Activated T-cell treated with anti-CD3 and anti-CD28 coated beads, Interleukin-2, amount 50 U/mL, for 72 hours (primary cell): ENCODE results near the gene COASY. TPM values are rescaled to one million over a fixed set of nuclear protein-coding genes. Genes with fewer than 3 reads are reported as not detected.
"Not testable (repeated sequence)": the region's sequence is repeated elsewhere in the genome, so short reads cannot be mapped to it uniquely, and the experiment has no call there.

Experiments used
- ATAC-seq, 2 donors: fragments of 150-1000 bp; cut with Tn5 transposase; replicated peaks in 1 of 2; 2 replicates each; pipeline ENCODE4 v1.10.0; 2021; ENCODE audit warnings: moderate library complexity in 2 of 2, mild to moderate bottlenecking in 1 of 2
- DNase-seq, 2 donors: peaks; one replicate each; pipeline ENCODE4 v3.0.0; 2021 to 2022; ENCODE audit warnings: mixed read lengths in 1 of 2
- H3K27ac Mint-ChIP-seq: one replicate; pipeline ENCODE4 v1.8.0; 2022; ENCODE audit warnings: mild to moderate bottlenecking, moderate library complexity, mixed read lengths
- H3K27me3 Mint-ChIP-seq: one replicate; pipeline ENCODE4 v1.8.0; 2022; ENCODE audit warnings: low read depth, mixed read lengths
- H3K36me3 Mint-ChIP-seq, 2 donors: one replicate each; pipeline ENCODE4 v1.8.0; 2022; ENCODE audit warnings: mixed read lengths in 2 of 2, mild to moderate bottlenecking in 1 of 2; ENCODE audit not compliant: insufficient read depth in 2 of 2
- H3K4me1 Mint-ChIP-seq: one replicate; pipeline ENCODE4 v1.8.0; 2022; ENCODE audit warnings: low read depth, mixed read lengths
- H3K4me3 Mint-ChIP-seq, 2 donors: one replicate each; pipeline ENCODE4 v1.8.0; 2022; ENCODE audit warnings: mild to moderate bottlenecking in 2 of 2, mixed read lengths in 2 of 2, moderate library complexity in 2 of 2
- H3K9me3 Mint-ChIP-seq, 2 donors: one replicate each; pipeline ENCODE4 v1.8.0; 2022; ENCODE audit warnings: mixed read lengths in 2 of 2
- total RNA-seq, 2 donors: library from RNA; stranded (reverse); gene quantifications; one replicate each; pipeline ENCODE4 v1.2.3, GENCODE V29; 2022

The COASY gene
- total RNA-seq, 2 donors from 2014 or later = 98.2 to 98.5 TPM

GRCh38 chr17:42548993-42549755 is 12.8 kb upstream of the COASY start:
- Mint-ChIP-seq H3K9me3 (no peaks in the 10 kb centered on the region), H3K27me3 (no peaks in the 10 kb centered on the region), H3K4me3 (peak overlapping the region; percentile 35 to 56), H3K27ac (no peak overlapping the region), H3K4me1 (peaks cover 22% of the 10 kb centered on the region), H3K36me3 (no peaks in the 10 kb centered on the region)
- no peak for ATAC-seq
- DNase-seq = no peak

DNA sequence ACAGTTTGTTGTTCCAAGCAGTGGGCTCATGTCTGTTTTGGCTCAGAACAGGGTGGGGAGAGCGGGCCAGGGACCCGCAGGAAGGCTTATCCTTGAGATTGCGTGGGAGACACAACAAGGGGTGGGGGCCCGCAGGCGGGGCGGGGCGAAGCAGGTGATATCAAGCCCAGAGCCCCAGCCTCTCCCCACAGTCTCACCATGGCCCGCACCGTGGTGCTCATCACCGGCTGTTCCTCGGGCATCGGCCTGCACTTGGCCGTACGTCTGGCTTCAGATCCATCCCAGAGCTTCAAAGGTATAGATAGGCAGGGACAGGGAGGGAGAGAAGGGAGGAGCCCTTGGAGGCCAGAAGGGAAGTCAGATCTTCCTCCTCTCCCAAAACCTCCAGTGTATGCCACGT is 9.2 kb upstream of the COASY start, which contains the start of gene HSD17B1:
Gene HSD17B1, plus strand, starts transcription at position 188 of the 400 bp plus-strand sequence. Its CDS starts 11 bp downstream, at position 199.
- DNase-seq, ATAC-seq, H3K27me3 Mint-ChIP-seq, H3K9me3 Mint-ChIP-seq, H3K36me3 Mint-ChIP-seq, H3K27ac Mint-ChIP-seq: not testable (repeated sequence)
- peak within 1 kb of the TSS; percentile 88 to 94 for H3K4me3 Mint-ChIP-seq
- peaks cover 30% of the 10 kb centered on the region for H3K4me1 Mint-ChIP-seq

GRCh38 chr17:42553161-42553818 is 8.7 kb upstream of the COASY start:
- no peaks in the 10 kb centered on the region for H3K27me3 Mint-ChIP-seq
- H3K27ac Mint-ChIP-seq = no peak overlapping the region
- H3K9me3 Mint-ChIP-seq = no peaks in the 10 kb centered on the region
- no peak for DNase-seq
- peak overlapping the region; percentile 88 to 94 for H3K4me3 Mint-ChIP-seq
- H3K4me1 Mint-ChIP-seq = peaks cover 30% of the 10 kb centered on the region
- no peak for ATAC-seq
- no peaks in the 10 kb centered on the region for H3K36me3 Mint-ChIP-seq

- peaks cover 27% of the 10 kb centered on the region for H3K4me1 Mint-ChIP-seq
- peak overlapping the region; percentile 88 to 94 for H3K4me3 Mint-ChIP-seq
- H3K27me3 Mint-ChIP-seq = no peaks in the 10 kb centered on the region
- no peaks in the 10 kb centered on the region for H3K36me3 Mint-ChIP-seq
- DNase-seq (peak in 1 of 2 donors; percentile 16), ATAC-seq (no peak)
- no peaks in the 10 kb centered on the region for H3K9me3 Mint-ChIP-seq
- H3K27ac Mint-ChIP-seq = no peak overlapping the region
These were observed 8.1 kb upstream of the COASY start for GRCh38 chr17:42553866-42554249.

- H3K9me3 Mint-ChIP-seq = no peaks in the 10 kb centered on the region
- peak; percentile 90 to 91 for ATAC-seq
These were observed 7.5 kb upstream of the COASY start for GRCh38 chr17:42554250-42555121.

DNA sequence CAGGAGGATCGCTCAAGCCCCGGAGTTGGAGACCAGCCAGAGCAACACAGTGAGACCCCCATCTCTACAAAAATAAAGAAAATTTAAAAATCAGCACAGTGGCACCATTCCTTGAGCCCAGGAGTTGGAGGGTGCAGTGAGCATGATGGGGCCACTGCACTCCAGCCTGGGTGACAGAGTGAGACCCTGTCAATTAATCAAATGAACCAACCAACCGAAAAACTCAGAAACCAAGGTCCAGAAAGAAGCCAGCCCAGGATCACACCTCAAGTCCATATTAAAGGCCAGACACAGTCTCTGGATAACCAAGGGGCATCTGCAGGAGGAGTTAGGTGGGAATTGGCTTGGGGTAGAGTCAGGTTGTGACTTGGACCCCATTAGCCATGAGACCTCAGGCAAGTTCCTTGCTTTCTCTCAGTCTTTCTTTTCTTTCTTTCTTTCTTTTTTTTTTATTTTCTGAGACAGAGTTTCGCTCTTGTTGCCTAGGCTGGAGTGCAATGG is 6.8 kb upstream of the COASY start:
- DNase-seq (no peak), ATAC-seq (peak; percentile 1 to 2)
- Mint-ChIP-seq H3K9me3 (no peaks in the 10 kb centered on the region), H3K27me3 (no peaks in the 10 kb centered on the region), H3K4me3 (peak overlapping the region; percentile 88 to 94), H3K4me1 (peaks cover 21% of the 10 kb centered on the region), H3K36me3 (no peaks in the 10 kb centered on the region), H3K27ac (peak overlapping the region; percentile 90)

More at GRCh38 chr17:42554250-42555121, 7.5 kb upstream of the COASY start:
- Mint-ChIP-seq H3K27me3 (no peaks in the 10 kb centered on the region), H3K27ac (peak overlapping the region; percentile 90), H3K4me1 (peaks cover 21% of the 10 kb centered on the region), H3K36me3 (no peaks in the 10 kb centered on the region), H3K4me3 (peak overlapping the region; percentile 88 to 94)
- DNase-seq = peak; percentile 84 to 89

DNA sequence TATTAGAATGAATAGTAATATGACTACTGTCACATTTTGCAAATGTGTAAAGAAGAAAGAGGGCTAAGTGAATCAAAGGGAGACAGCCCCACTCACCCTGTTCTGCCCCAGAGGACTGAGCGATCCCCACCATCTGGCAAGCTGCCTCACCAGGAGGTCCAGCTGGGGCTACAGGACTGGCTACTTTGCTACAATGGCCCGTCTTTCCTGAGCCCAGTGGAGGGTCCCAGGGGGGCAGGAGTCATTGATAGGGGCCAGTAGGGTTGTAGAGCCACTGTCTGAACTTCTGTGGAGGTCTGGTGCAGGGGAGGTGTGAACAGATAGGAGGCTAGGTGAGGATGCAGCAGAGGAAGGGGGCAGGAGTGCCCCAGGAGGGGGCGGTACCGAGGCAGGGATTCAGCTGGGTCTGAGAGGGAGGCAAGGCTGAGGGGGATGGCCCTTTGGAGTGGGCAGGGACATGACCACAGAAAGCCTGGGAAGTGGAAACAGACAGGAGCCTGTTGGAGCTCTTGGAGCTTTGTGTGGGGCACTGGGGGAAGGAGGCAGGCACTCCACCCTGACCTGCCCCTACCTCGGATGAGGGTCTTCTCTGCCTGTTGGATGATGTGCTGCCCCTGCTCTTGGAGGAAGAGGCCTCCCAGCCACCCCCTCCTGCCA is 5.9 kb upstream of the COASY start:
- not testable (repeated sequence) for H3K36me3 Mint-ChIP-seq, H3K9me3 Mint-ChIP-seq, H3K27me3 Mint-ChIP-seq, DNase-seq, H3K27ac Mint-ChIP-seq
- Mint-ChIP-seq H3K4me1 (peaks cover 22% of the 10 kb centered on the region), H3K4me3 (peak overlapping the region; percentile 88 to 94)
- peak in 1 of 2 donors; percentile 17 for ATAC-seq

DNA sequence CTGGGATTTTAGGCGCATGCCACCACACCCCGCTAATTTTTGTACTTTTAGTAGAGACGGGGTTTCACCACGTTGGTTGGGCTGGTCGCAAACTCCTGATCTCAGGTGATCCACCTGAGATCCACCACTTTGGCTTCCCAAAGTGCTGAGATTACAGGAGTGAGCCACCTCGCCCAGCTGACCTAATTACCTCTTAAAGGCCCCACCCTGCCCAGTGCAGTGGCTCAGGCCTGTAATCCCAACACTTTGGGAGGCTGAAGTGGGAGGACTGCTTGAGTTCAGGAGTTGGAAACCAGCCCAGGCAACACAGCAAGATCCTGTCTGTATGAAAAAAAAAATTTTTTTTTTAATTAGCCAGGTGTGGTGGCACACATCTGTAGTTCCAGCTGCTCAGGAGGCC is 2.9 kb upstream of the COASY start:
- peaks cover 1 to 2% of the 10 kb centered on the region in 2 donors for H3K36me3 Mint-ChIP-seq
- H3K27ac Mint-ChIP-seq = no peak overlapping the region
- H3K9me3 Mint-ChIP-seq = no peaks in the 10 kb centered on the region
- H3K4me3 Mint-ChIP-seq = no peak overlapping the region
- H3K27me3 Mint-ChIP-seq = no peaks in the 10 kb centered on the region
- ATAC-seq = no peak
- H3K4me1 Mint-ChIP-seq = peaks cover 39% of the 10 kb centered on the region
- DNase-seq = no peak

DNA sequence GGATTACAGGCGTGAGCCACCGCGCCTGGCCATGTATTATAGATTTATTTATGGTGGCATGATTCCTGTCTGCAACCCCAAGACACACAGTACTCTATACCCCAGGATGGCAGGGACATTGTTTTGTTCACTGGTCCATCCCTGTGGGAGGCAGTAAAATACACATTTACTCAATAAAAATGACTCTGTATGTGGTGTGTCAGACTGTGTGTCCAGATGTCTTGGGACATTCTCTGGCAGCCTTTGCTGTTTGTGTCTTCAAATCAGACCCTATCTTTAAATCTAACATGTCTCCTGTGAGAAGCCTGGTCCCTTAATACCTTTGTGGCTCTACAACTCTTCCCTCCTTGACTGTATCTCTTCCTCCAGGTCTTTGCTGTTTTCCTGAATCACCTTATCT is 1.7 kb upstream of the COASY start:
- H3K4me3 Mint-ChIP-seq = peak overlapping the region; percentile 66 to 92
- ATAC-seq (no peak), DNase-seq (no peak)
- no peaks in the 10 kb centered on the region for H3K27me3 Mint-ChIP-seq
- H3K36me3 Mint-ChIP-seq = peaks cover 1 to 2% of the 10 kb centered on the region in 2 donors
- H3K4me1 Mint-ChIP-seq = peaks cover 44% of the 10 kb centered on the region
- H3K9me3 Mint-ChIP-seq = no peaks in the 10 kb centered on the region
- peak overlapping the region; percentile 22 for H3K27ac Mint-ChIP-seq

GRCh38 chr17:42562388-42563142 is 617 bp downstream of the COASY start:
- ATAC-seq (peak; percentile 10 to 14), DNase-seq (peak; percentile 32 to 39)
- Mint-ChIP-seq H3K36me3 (peaks cover 1 to 5% of the 10 kb centered on the region in 2 donors), H3K4me3 (peak overlapping the region; percentile 92), H3K27ac (peak overlapping the region; percentile 91), H3K4me1 (peaks cover 44% of the 10 kb centered on the region), H3K9me3 (no peaks in the 10 kb centered on the region), H3K27me3 (no peaks in the 10 kb centered on the region)

- Mint-ChIP-seq H3K36me3 (peaks cover 3 to 8% of the 10 kb centered on the region in 2 donors), H3K9me3 (no peaks in the 10 kb centered on the region), H3K4me3 (peak overlapping the region; percentile 92), H3K27ac (peak overlapping the region; percentile 24), H3K27me3 (no peaks in the 10 kb centered on the region), H3K4me1 (peaks cover 49% of the 10 kb centered on the region)
- ATAC-seq (no peak), DNase-seq (no peak)
These were observed 1.2 kb downstream of the COASY start for GRCh38 chr17:42563143-42563509.

GRCh38 chr17:42563543-42563942 is 1.6 kb downstream of the COASY start:
- Mint-ChIP-seq H3K27me3 (no peaks in the 10 kb centered on the region), H3K4me3 (peak overlapping the region; percentile 92), H3K36me3 (peaks cover 3 to 8% of the 10 kb centered on the region in 2 donors), H3K4me1 (peaks cover 51% of the 10 kb centered on the region), H3K27ac (no peak overlapping the region), H3K9me3 (no peaks in the 10 kb centered on the region)
- no peak for DNase-seq
- ATAC-seq = no peak
